ENCODE data around the gene ROBO1. TPM values are rescaled to one million over a fixed set of nuclear protein-coding genes. Genes with fewer than 3 reads are reported as not detected.

The ROBO1 gene
- total RNA-seq, 1 donor from 2014 or later = 182 TPM

- H3K27me3 Mint-ChIP-seq = no peaks in the 10 kb centered on the region
- no peak overlapping the region for H3K4me3 Mint-ChIP-seq
- no peaks in the 10 kb centered on the region for H3K36me3 Mint-ChIP-seq
- H3K27ac Mint-ChIP-seq = no peak overlapping the region
- no peak for DNase-seq (ENCODE audit: extremely low spot score, unreplicated experiment)
- no peaks in the 10 kb centered on the region for H3K9me3 Mint-ChIP-seq
- no peak for TF ChIP-seq CTCF (conservative IDR thresholded peaks at IDR 0.05)
- no peaks in the 10 kb centered on the region for H3K4me1 Mint-ChIP-seq (ENCODE audit: unreplicated experiment)
These were observed 287.1 kb downstream of the ROBO1 start for GRCh38 chr3:79480746-79481145.

- no peak for DNase-seq (ENCODE audit: extremely low spot score, unreplicated experiment)
- no peak overlapping the region for H3K27ac Mint-ChIP-seq
- TF ChIP-seq CTCF (conservative IDR thresholded peaks at IDR 0.05) = no peak
- no peaks in the 10 kb centered on the region for H3K27me3 Mint-ChIP-seq
- H3K9me3 Mint-ChIP-seq = no peaks in the 10 kb centered on the region
- H3K4me1 Mint-ChIP-seq (ENCODE audit: unreplicated experiment) = no peaks in the 10 kb centered on the region
- H3K4me3 Mint-ChIP-seq = no peak overlapping the region
- H3K36me3 Mint-ChIP-seq = no peaks in the 10 kb centered on the region
These were observed 289.2 kb downstream of the ROBO1 start for GRCh38 chr3:79478620-79479019.

GRCh38 chr3:79477242-79477641 lies 290.6 kb downstream of the ROBO1 start:
- Mint-ChIP-seq H3K27ac (no peak overlapping the region), H3K9me3 (no peaks in the 10 kb centered on the region), H3K4me3 (no peak overlapping the region), H3K27me3 (no peaks in the 10 kb centered on the region), H3K4me1 (ENCODE audit: unreplicated experiment) (no peaks in the 10 kb centered on the region), H3K36me3 (no peaks in the 10 kb centered on the region)
- no peak for TF ChIP-seq CTCF (conservative IDR thresholded peaks at IDR 0.05)
- no peak for DNase-seq (ENCODE audit: extremely low spot score, unreplicated experiment)

- Mint-ChIP-seq H3K9me3 (no peaks in the 10 kb centered on the region), H3K27me3 (no peaks in the 10 kb centered on the region), H3K27ac (no peak overlapping the region), H3K4me3 (no peak overlapping the region), H3K4me1 (ENCODE audit: unreplicated experiment) (no peaks in the 10 kb centered on the region), H3K36me3 (no peaks in the 10 kb centered on the region)
- no peak for DNase-seq (ENCODE audit: extremely low spot score, unreplicated experiment)
- TF ChIP-seq CTCF (conservative IDR thresholded peaks at IDR 0.05) = no peak
These were observed 293.8 kb downstream of the ROBO1 start for GRCh38 chr3:79473993-79474392.

- Mint-ChIP-seq H3K9me3 (no peaks in the 10 kb centered on the region), H3K27ac (no peak overlapping the region), H3K36me3 (no peaks in the 10 kb centered on the region), H3K4me3 (no peak overlapping the region), H3K4me1 (ENCODE audit: unreplicated experiment) (no peaks in the 10 kb centered on the region), H3K27me3 (no peaks in the 10 kb centered on the region)
- DNase-seq (ENCODE audit: extremely low spot score, unreplicated experiment) = no peak
- TF ChIP-seq CTCF (conservative IDR thresholded peaks at IDR 0.05) = no peak
These were observed 300.1 kb downstream of the ROBO1 start for GRCh38 chr3:79467721-79468120.
